ENCODE results near the gene MT2A. TPM values are rescaled to one million over a fixed set of nuclear protein-coding genes. Genes with fewer than 3 reads are reported as not detected.

MT2A gene
- total RNA-seq, 1 donor = 21.2 TPM

DNA sequence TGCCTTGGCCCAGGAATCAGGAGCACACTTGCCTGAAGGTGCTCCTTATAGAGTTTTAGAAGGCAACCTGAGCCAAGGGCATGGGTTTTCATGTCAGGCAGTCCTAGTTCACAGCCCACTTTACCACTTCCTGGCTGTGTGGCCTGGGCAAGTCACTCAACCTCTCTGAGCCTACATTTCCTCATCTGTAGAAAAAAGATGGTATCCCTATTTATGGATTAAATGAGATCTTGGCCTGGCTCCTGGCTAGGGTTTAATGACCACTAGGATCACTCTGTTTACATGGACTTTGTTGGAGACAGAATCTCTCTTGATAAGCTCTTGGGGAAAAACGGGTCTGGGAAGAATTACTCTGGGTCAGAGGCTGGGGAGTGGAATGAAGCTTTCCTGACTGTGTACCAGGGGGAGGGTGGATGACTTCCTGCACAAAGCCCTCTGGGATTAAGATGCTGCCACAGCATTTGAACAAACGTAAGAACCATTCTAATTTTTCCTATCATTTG is 2.3 kb downstream of the MT2A start:
- TF ChIP-seq, protein P1, sequence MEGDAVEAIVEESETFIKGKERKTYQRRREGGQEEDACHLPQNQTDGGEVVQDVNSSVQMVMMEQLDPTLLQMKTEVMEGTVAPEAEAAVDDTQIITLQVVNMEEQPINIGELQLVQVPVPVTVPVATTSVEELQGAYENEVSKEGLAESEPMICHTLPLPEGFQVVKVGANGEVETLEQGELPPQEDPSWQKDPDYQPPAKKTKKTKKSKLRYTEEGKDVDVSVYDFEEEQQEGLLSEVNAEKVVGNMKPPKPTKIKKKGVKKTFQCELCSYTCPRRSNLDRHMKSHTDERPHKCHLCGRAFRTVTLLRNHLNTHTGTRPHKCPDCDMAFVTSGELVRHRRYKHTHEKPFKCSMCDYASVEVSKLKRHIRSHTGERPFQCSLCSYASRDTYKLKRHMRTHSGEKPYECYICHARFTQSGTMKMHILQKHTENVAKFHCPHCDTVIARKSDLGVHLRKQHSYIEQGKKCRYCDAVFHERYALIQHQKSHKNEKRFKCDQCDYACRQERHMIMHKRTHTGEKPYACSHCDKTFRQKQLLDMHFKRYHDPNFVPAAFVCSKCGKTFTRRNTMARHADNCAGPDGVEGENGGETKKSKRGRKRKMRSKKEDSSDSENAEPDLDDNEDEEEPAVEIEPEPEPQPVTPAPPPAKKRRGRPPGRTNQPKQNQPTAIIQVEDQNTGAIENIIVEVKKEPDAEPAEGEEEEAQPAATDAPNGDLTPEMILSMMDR (IDR thresholded peaks at IDR 0.05; ENCODE audit: insufficient read depth, low read depth, low read length) = no peak
- DNase-seq (ENCODE audit: low read depth) = peak; percentile 95
- no peak overlapping the region for H3K4me3 ChIP-seq (ENCODE audit: low read depth, low read length)

DNA sequence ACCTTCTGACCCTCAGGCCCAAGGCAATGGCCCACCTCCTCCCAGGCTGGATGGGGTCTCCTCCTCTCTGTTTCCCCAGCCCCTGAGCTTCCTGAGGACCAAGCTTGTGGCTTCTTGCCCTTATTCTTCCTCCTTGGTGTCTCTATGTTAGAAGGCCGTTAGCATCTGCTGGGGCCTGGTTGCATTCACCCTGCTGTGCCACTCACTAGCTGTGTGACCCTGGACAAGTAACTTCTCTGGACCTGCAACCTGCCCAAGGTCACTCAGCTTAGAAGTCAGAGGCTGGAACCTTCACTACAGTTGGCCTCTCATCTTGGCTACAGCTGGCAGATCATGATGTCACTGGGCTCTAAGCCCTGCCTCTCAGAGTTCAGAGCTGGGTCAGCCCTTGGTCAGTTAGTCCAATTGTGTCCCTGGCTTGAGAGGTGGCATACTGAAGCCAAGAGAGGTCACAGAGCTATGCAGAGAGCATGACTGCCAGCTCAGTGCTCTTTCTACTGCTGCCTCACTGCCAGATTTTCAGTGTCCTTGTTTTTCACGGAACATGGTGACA is 3.0 kb downstream of the MT2A start:
- no peak overlapping the region for H3K4me3 ChIP-seq (ENCODE audit: low read depth, low read length)
- DNase-seq (ENCODE audit: low read depth) = peak; percentile 68
- TF ChIP-seq, protein P1 (IDR thresholded peaks at IDR 0.05; ENCODE audit: insufficient read depth, low read depth, low read length) = no peak

DNA sequence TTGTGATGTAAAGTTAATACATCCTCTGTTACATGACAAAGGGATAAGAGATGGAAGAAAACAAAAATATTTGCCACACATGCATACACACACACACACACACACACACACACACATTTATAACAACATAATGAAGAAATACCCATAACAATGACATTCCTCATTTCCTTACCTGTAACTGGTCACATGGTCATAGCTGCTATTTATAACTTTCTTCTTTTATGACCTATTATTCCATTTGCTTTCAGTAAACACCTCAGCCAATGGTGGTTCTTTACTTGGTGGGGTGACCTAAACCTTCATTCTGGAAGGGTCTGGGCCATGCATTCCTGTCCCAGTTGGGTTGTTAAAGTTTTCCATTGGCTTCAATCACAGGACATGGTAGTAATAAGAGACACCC is 5.3 kb downstream of the MT2A start:
- no peak for DNase-seq (ENCODE audit: low read depth)
- TF ChIP-seq, protein P1 (IDR thresholded peaks at IDR 0.05; ENCODE audit: insufficient read depth, low read depth, low read length) = no peak
- no peak overlapping the region for H3K4me3 ChIP-seq (ENCODE audit: low read depth, low read length)

DNA sequence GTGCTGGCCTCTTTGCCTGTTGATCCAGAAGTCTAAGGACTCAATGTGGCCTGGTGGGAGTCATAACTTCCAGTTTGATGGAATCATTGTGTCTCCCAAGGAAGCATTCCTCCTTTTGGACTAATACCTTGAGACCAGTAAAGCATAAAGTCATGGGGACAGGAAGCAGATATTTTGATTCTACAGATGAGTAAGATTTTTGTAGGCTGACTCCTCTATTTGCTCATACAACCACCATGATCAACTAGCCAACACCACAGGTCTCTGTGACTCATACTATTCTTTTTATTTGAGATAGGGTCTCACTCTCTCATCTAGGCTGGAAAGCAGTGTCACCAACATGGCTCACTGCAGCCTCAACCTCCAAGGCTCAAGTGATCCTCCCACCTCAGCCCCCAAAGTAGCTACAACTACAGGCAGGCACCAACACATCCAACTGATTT is 6.2 kb downstream of the MT2A start:
- peak; percentile 42 for DNase-seq (ENCODE audit: low read depth)
- TF ChIP-seq, protein P1 (IDR thresholded peaks at IDR 0.05; ENCODE audit: insufficient read depth, low read depth, low read length) = no peak
- no peak overlapping the region for H3K4me3 ChIP-seq (ENCODE audit: low read depth, low read length)

DNA sequence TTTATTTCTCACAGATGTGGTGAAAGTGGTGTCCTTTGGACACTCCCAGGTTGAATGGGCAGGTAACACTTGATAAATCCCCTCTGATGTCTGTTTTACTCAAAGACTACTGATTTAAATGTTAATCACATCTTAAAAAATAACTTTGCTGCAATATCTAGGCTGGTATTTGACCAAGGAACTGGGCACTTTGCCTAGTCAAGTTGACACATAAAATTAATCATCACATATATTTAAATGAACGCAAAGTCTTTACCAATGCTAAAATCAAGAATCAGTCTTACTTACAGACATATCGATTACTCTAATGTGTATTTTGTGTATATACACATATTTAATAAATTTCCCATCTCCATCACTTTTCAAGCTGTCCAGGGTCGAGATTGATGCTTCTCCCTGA is 7.0 kb downstream of the MT2A start:
- no peak overlapping the region for H3K4me3 ChIP-seq (ENCODE audit: low read depth, low read length)
- no peak for DNase-seq (ENCODE audit: low read depth)
- TF ChIP-seq, protein P1 (IDR thresholded peaks at IDR 0.05; ENCODE audit: insufficient read depth, low read depth, low read length) = no peak

DNA sequence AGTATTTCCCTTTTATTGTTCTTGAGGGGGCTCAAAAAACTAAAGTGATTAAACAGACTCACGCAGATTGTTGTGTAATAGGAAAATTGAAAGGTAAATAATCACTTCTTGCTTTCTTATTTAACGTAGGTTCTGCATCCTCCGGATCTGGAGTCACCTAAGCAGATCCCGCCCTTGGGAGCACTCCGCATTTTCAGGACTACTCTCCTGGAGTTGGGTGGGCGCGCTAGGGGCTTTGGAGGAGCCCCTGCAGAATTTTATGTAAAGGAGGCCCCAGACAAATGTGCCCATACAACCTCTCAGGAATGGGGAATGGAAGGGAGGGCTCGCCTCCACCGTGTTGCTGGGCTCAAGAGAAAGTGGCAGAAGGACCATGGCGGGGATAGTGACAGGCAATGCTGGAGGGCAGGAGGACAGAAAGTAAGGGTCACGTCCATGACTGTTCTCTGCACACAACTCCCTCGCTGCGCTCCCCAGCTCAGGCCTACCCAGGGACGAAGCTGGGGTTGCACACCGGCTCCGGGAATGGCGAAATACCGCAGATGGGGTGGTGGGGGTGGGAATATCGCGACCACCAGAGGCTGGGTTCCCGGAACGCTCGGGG is 8.3 kb downstream of the MT2A start:
- DNase-seq (ENCODE audit: low read depth) = no peak
- TF ChIP-seq, protein P1 (IDR thresholded peaks at IDR 0.05; ENCODE audit: insufficient read depth, low read depth, low read length) = no peak
- H3K4me3 ChIP-seq (ENCODE audit: low read depth, low read length) = peak overlapping the region; percentile 45
